AG09309 (cell line): ENCODE data around the gene ALG9.

Experiments
- DNase-seq: peaks from one replicate; pipeline ENCODE4 v3.0.0-alpha.2; 2010; ENCODE audit warnings: low read depth
- H3K4me3 ChIP-seq: 2 replicates; pipeline ENCODE4 v1.5.1; 2011; ENCODE audit warnings: mild to moderate bottlenecking, low read depth, low read length, moderate library complexity; ENCODE audit not compliant: control insufficient read depth
- TF ChIP-seq, protein P1 (sequence below): IDR thresholded peaks from 2 replicates; pipeline ENCODE4 v1.5.1; 2011; ENCODE audit warnings: mild to moderate bottlenecking, low read depth, low read length, inconsistent platforms; ENCODE audit not compliant: insufficient read depth, control insufficient read depth; ENCODE audit errors: missing control alignments

The ALG9 gene

DNA sequence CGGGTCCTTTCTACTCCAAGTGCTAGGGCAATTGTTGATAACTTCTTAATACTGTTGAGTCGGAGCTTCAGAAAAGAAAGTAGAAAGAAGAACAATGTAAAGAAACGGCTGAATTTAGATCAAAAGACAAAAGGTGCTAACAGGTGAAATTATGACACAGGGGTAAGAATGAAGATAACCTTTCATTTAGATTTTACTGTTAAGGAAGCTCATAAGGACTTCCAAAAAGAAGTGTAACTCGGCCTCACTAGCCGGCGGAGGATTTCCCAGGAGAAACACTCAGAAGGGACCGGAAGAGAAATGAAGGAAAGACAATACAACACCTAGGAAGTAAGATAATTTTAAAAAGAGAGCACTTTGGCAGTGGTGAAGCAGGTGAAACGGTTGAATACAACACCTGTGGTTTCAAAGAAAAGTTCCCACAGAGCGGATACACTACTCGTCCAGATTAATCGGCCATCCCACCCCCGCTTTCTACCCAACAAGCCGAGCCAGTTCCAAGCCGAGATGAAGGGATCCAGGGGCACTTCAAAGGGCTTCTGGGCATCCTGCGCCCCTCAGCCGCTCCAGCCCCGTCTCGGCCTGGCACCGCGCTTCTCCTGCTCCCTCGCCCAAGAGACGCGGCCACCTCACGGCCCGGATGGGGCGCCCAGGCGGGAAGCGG, 105.9 kb downstream of the ALG9 start:
- peak overlapping the region; percentile 86 for H3K4me3 ChIP-seq
- no peak for DNase-seq
- TF ChIP-seq, protein P1, sequence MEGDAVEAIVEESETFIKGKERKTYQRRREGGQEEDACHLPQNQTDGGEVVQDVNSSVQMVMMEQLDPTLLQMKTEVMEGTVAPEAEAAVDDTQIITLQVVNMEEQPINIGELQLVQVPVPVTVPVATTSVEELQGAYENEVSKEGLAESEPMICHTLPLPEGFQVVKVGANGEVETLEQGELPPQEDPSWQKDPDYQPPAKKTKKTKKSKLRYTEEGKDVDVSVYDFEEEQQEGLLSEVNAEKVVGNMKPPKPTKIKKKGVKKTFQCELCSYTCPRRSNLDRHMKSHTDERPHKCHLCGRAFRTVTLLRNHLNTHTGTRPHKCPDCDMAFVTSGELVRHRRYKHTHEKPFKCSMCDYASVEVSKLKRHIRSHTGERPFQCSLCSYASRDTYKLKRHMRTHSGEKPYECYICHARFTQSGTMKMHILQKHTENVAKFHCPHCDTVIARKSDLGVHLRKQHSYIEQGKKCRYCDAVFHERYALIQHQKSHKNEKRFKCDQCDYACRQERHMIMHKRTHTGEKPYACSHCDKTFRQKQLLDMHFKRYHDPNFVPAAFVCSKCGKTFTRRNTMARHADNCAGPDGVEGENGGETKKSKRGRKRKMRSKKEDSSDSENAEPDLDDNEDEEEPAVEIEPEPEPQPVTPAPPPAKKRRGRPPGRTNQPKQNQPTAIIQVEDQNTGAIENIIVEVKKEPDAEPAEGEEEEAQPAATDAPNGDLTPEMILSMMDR: no peak

DNA sequence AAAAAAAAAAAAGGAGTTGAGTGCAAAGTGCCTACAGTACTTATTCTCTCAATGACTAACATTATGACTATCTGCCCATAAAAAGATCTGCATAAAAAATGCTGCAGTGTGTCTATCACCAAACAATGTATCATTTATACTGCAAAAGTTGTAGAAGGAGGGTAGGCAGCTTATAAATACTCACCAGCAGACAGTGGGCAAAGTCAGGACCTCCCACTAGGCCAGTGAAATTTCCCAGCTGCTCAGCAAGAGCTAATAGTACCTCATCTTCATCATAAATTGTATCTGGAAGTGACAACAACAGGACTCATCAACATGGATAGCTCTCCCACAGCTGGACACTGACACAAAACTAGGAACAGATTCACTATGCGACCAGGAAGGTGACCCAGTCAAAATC, 106.8 kb downstream of the ALG9 start:
- peak; percentile 31 for DNase-seq
- TF ChIP-seq, protein P1: no peak
- peak overlapping the region; percentile 86 for H3K4me3 ChIP-seq

DNA sequence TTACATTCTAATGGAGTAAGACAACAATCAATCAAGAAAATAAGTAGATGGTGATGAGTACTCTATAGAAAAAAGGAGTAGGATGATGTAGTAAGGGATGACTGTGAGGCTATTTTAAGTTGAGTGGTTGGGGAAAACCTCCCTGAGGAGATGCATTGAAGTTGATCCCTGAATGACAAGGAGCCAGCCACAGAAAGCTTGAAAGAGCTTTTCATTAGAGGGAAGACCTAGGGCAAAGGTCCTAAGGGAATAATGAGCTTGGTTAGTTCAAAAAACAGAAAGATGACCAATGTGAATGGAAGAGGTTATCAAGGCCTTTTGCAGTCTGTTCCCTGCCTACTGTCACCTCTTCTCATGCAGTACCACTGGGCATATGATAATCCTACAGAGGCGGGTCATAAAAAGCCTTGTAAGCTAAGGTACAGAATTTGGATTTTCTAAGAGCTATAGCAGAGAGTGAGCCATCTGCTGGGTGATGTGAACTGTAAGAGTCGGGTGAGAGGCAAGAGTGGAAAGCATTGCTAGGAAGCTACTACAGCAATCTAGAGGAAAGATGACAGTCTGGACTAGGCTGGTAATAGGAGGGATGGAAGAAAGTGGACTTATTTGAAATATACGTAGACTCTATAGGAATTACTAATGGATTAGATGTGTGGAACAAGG, 108.3 kb downstream of the ALG9 start:
- no peak for DNase-seq
- H3K4me3 ChIP-seq: no peak overlapping the region
- TF ChIP-seq, protein P1: peak; percentile 5

DNA sequence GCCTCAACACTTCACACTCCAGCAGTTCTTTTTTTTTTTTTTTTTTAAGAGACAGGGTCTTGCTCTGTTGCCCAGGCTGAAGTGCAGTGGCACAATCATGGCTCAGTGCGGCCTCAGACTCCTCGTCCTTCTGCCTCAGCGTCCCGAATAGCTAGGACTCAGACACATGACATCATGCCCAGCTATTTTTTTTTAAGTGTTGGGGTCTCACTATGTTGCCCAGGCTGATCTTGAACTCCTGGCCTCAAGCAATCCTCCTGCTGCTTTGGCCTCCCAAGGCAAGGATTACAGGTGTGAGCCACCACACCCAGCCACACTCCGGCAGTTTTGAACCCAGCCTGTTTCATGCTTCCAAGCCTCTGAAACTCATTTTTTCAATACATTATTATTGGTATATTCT, 108.9 kb downstream of the ALG9 start:
- H3K4me3 ChIP-seq: no peak overlapping the region
- TF ChIP-seq, protein P1: no peak
- DNase-seq: no peak

DNA sequence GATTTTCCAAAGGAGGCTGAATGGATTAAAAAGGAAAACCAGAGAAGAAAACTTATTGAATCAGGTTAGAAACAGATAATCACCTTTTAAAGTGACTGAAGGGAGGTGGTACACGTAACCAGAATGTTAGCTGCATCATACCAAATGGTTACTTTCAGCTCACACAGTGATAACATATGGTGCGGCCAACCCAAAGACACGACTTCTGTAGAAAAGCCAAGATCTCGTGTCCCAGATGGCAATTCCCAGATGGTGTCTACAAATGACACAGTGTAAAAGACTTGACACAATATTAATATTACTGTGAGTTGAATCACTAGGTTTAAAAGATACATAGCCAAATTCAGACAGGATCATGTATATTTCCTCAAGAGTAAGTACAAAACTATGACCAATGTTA, 110.3 kb downstream of the ALG9 start:
- no peak overlapping the region for H3K4me3 ChIP-seq
- no peak for DNase-seq
- TF ChIP-seq, protein P1: no peak

DNA sequence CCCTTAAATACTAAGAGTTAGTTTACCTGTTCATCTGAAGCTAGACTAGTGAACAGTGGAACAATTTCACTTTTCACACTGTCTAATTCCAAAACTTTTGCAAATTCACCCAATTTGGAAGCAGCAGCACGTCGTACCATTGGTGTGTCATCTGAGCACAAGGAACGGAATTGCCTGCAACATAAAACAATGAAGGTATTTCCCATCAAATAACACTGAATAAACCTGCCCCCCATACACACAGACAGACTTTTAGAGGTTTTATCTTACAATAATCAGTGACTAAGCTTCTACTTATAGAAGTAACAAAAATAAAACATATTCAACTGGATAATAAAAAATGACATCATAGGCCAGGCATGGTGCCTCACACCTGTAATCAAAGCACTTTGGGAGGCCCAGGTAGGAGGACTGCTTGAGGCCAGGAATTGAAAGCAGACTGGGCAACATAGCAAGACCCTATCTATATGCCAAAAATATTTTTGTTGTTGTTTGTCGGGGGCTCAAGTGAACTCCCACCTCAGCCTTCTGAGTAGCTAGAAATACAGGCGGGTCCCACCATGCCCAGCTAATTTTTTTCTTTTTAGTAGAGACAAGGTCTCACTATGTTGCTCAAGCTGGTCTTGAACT, 111.5 kb downstream of the ALG9 start:
- TF ChIP-seq, protein P1: no peak
- DNase-seq: no peak
- H3K4me3 ChIP-seq: no peak overlapping the region
